Inflammatory macrophage treated with lipopolysaccharide for 1 hour (primary cell): ENCODE measurements around the gene KLHL29.
A peak's percentile ranks its signal among the peaks of the same experiment; 100 is the strongest.
"Not testable (repeated sequence)": the region's sequence is repeated elsewhere in the genome, so short reads cannot be mapped to it uniquely, and the experiment has no call there.

Experiments
- DNase-seq, 2 donors: peaks; one replicate each; pipeline ENCODE4 v3.0.0-alpha.2; 2020 to 2022

KLHL29 gene

DNA sequence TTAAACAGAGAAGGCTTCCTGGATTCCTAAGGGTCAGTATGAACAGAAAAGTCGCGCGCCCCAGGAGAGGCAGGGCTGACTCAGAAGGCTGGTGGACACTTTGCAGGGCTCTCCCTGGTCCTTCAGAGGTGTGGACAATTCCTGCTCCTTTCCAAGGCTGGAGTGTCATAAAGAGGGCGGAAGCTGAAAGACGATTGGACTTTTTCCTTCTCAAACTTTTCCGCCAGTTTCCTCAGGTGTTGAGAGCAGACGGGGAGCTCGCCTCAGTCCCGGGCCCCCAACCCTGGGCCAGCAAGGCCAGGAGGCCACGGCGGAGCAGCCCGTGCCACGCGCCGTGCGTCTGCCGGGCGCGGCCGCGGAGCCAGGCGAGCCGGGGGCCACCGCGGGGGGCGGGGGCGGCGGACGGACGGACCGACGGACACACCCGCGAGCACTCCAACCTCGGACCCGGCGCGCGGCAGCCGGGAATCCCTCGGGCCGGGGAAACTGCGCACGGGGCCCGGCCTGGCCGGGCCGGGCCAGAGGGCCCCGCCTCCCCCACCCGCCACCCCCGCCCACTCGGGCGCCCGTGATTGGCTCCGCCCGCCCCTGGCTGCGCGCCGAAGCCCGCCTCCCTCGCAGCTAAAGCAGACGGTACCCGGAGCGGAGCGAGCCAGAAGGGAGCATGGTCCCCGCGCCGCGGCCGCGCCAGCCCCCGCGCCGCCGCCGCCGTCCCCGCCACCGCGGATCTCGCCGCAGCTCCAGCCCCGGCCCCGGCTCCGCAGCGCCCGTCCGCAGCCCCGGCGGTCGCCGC lies at the start of gene KLHL29:
Gene KLHL29, plus strand, starts transcription at position 629 of the 793 bp plus-strand sequence. CDS start 177,018 bp downstream, outside the sequence.
- DNase-seq = peak in 1 of 2 donors; percentile 45

DNA sequence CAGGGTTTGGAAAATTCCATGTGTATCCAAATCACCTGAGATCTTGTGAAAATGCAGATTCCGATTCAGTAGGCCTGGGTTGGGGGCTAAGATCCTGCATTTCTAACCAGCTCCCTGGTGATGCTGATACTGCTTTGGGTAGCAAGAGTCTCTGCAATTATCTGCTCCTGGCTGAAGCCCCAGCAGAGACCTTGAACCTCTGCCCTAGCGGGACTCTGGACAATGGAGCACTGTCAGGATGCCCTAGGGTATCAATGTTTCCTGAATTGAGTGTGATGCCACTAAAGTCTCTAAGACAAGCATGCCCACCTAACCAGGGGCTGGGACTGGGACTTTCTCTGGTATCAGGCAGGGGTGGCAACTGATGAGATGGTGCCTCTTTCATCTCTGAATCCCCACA lies 49.4 kb upstream of the KLHL29 start:
- DNase-seq = no peak

DNA sequence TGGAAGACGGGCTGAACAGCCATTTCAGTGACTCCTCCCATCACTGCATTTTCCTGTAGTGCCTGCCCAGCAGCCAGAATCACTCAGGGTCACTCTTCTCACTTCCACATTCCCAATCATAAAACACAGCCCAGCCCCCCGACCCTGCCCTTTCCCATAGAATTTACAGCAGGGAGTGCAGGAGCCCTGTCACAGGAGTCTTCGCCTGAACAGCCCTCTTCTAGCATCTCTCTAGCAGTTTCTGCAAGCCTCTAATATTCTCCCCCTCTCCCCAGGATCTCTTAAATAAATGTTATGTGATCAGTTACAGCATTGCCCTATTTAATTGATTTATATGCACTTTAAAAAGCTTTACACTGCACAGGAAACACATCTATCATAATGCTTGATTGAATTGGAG lies 42.9 kb upstream of the KLHL29 start:
- DNase-seq = no peak

DNA sequence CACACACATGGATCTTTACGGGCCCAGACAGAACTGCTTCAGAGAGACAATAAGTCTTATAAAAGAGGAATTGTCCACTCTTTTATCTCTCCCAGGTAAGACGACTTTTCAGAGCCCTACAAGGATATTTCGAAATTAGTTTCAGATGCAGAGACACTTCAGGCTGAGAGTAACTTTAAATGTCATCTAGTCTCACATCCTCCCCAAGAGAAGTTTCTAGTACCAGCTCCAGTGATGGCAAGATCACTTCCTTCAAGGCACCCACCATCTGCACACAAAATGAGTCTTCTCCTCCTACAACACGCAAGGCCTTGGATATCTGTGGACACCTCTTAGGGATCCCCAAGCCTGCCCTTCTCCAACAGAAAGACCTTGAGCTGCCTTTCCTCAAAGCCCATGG lies 39.0 kb upstream of the KLHL29 start:
- DNase-seq = no peak

- no peak for DNase-seq
Measured at GRCh38 chr2:23346781-23347180, 38.2 kb upstream of the KLHL29 start.

DNA sequence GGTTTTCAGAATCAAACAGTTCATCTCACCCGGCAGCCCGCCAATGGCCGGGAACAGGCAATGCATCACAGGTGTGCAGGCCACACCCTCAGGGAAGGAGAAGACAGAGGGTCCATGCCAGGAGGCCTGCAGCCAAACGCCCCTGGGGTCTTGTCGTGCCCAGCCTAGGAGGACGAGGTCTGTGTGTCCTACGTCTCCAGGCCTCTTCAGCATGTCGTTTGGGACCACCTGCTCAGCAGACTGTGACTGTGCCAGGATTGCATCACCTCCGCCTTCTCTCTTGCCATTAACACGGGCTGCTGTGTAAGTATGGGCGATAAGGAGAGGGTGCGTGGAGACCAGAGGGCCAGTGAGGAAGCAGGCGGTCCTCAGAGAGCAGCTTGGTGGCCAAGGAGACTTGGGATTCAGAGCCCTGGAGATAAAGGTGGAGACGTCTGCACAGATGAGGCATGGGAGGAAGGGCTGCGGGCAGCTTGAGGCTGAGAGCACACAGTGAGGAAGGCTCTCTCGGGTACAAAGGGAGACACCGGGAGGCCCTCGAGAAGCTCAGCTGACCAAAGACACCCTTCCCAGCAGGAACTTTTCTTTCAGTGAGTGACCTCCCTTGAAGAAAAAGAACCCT lies 37.4 kb upstream of the KLHL29 start:
- DNase-seq = no peak

DNA sequence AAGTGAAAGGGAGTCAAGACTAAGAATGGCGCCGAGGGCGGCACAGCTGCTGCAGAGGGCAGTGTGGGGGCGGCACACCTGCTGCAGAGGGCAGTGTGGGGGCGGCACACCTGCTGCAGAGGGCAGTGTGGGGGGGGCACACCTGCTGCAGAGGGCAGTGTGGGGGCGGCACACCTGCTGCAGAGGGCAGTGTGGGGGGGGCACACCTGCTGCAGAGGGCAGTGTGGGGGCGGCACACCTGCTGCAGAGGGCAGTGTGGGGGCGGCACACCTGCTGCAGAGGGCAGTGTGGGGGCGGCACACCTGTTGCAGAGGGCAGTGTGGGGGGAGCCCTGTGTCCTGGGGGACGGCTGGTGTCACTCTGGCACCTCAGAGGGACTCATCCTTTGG lies 36.9 kb upstream of the KLHL29 start:
- not testable (repeated sequence) for DNase-seq

- no peak for DNase-seq
Measured at GRCh38 chr2:23349508-23349907, 35.5 kb upstream of the KLHL29 start.

DNA sequence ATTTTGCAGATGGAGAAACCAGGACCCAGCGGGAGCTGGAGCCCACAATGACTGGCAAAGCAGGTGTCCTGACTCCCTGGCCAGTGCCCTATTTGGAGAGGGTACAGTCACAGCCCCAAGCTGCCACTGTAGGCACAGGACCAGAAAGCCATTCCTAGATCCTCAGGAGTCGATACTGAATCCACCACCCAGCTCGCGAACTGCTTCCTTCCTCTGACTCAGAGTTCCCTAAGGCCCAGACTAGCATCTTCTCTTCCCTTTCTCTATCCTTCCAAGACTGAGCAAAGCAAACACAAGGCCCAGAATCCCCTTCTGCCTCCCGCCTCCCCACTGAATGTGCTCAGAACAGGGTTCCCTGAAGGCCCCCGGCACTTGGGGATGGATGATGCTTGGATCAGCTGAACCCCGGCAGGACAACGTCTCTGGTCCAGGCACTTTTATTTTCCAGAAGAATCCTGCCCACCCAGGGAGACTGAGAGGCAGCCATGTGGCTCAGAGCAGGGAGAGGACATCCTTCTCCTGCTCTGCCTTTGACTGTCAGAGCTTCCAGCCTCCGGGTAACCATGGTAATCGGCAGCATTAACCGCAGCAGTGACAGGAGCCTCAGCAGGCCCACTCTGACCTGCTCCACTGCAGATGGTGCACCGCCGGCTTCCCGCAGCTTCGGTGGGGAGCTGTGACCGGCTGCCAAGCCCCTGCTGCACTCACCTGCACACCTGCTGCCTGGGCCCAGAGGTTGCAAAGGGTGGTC lies 34.8 kb upstream of the KLHL29 start:
- DNase-seq = no peak

DNA sequence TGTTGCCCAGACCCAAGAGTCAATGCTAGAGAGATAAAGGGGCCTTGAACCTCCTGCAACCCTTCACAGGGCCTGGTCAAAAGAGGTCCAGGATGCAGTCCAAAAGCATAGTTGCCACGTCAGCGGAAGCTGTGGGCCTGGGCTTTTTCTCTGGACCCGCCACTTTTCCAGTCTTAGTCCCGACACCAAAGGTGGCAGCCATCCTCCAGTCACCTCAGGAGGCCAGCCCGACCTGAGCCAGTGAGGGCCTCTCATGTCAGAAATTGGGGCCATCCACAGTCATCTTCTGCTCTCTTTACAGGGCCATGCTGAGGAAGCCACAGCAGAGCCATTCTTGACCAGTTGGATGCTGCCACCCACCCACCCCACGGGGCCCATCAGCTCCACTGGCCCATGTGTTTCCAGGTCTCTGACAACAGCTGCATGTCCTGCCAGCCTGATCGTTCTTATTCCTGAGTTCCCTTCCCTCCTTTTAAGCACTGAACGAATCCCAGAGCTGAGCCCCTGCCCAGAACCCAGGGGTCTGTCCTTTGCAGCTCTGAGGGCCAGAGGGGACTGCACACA lies 34.1 kb upstream of the KLHL29 start:
- no peak for DNase-seq

DNA sequence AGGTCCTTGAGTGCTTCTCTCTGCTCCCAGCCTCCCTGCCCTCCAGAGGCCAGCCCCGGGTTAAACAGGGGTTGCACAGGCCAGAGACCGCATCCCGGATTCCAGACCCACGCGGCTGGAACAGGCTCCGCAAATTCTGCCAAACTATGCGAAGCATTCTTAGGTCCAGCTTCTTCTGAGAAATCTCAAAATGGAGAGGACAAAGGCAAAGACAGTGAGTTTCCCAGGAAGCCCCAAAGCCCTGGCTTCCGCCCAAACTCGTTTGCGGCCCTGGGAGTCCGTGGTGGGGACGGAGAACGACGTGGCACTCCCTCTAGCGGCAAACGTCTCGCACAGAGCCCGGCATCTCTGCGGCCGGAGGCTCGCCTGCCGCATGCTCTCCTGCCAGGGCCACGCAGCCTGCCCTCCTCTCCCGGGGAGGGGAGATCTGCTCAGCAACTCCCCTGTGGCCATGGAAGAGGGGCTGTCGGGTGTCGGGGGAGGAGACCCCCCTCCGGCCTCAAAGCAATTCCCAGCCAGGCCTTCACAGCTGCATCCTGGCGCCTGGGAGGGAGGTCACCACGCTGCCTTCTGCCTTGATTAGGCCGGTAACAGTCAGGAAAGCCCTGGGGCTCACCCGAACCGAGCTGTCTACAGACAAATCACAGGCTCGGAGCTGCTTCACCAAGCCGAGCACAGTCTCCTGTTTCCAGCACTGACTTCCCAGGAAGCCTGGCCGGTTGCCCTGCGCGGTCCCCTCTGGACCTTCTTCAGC lies 33.4 kb upstream of the KLHL29 start:
- peak; percentile 12 to 54 for DNase-seq

DNA sequence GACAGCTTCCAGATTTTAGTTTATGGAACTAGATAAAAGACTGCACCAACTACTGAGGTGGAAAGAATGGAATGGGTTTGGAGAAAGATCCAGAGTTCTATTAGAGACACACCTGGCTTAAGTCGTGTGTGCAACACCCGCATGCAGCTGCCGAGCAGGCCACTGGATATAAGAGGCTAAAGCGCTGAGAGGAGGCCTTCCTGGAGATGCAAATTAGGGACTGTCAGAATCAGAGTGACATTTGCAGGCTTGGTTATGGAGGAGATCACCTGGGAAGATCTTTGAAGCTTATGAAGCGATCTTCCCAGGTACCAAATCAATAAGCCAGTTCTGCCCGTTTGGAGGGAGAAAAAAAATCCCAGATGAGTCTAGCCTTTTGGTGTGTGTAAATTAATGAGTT lies 30.4 kb upstream of the KLHL29 start:
- no peak for DNase-seq

DNA sequence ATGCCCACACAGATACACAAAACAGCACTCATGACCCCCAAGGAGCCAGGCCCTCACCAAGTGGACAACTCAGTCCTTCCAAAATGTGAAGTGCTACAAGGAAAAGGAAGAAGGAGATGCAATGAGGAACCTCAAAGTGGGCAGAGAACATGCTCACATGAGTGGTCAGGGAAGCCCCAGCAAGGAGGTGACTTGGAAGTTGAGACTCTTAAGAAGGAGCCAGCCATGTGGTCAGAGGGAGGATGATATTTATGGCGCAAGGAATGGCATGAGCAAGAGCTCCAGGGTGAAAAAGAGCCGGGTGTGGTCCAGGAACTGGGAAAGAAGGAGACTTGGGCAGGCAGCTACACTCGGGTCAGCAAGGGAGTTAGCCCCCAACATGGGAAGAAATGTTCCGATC lies 30.0 kb upstream of the KLHL29 start:
- peak; percentile 10 to 37 for DNase-seq

- no peak for DNase-seq
Measured at GRCh38 chr2:23356711-23357110, 28.3 kb upstream of the KLHL29 start.

- no peak for DNase-seq
Measured at GRCh38 chr2:23359631-23360567, 25.1 kb upstream of the KLHL29 start.

DNA sequence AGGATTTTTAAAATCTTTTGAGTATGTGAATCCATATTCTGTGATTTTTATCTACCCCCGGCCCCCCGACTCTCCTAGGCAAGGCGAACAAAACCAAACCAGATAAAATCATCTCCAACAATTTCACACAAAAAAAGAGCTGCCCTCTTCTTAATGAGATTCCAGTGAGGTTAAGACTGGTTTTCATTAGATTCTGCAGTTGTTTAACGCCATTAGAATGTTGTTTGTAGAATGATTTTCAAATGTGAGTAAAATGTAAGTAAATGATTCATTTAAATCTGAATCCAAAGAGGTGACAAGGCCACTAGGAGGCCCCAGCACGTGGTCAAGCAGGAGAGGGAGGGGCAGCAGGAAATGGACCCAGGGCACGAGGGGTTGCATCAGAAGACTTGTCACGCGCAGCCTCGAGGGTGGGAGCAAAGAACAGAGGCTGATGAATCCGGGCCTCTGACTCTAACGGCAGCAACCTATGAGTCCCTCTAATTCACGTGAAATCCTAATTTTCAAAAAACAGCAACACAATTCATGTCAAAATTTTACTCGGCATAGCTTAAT lies 24.3 kb upstream of the KLHL29 start:
- DNase-seq = no peak

- DNase-seq = no peak
Measured at GRCh38 chr2:23361152-23361551, 23.8 kb upstream of the KLHL29 start.

- no peak for DNase-seq
Measured at GRCh38 chr2:23363268-23363667, 21.7 kb upstream of the KLHL29 start.

DNA sequence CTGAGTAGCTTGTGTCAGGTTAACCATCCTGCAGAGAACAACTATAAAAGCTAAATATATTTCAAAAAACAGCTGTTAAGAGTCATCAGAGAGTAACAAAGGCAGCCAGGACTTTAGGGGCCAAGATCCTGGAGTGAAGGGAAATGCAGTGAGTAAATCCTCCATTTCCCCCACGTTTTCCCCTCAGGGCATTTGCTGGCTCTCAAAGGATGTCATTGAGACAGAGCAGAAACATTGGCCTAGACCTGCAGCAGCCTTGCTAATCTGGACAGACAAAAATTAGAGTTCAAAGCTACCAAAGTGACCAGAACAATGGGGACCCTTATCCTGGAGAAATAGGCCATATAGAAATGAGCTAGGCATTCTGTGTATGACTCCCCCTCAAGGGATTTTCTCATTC lies 21.1 kb upstream of the KLHL29 start:
- DNase-seq = no peak

DNA sequence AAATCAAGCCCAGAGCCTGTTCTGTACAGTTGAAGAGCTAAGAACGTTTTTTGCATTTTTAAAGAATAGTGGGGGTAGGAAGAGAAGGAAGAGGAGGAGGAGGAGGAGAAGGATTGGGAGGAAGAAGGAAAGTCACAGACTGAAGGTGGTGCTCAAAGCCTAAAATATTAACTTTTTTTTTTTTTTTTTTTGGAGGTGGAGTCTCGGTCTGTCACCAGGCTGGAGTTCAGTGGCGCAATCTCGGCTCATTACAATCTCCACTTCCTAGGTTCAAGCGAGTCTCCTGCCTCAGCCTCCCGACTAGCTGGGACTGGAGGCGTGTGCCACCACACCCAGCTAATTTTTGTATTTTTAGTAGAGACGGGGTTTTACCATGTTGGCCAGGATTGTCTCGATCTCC lies 18.3 kb upstream of the KLHL29 start:
- DNase-seq = no peak

DNA sequence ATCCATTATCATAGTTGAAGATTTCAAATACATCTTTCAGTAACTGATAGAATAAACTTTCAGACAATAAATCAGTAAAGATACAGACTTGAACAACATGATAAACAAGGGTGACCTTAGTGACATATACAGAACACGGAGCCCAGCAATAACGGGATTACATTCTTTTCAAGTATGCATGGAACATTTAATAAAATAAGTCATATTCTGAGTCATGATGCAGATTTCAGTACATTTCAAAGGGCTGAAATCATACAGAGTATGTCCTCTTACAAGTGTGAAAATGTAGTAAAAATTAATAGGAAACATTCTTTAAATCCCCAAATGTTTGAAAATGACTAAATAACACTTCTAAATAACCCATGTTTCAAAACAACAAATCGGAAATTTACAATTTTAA lies 17.2 kb upstream of the KLHL29 start:
- DNase-seq = no peak
